ENCODE results near the gene USP48. TPM values are rescaled to one million over a fixed set of nuclear protein-coding genes. Genes with fewer than 3 reads are reported as not detected.

USP48 gene
- total and polyA plus RNA-seq, 2 of the 4 experiments (the other 2 are of a cell fraction): 24.7 to 25.0 TPM

- H2AK9ac ChIP-seq (replicated peaks; ENCODE audit: low read depth, low read length, poor library complexity): peak overlapping the region; percentile 61
- WGBS, 2 experiments (ENCODE audit: extremely low coverage in 2 of 2, insufficient read length in 1 of 2): 39% methylated on average over 8 of the region's 22 CpGs; no CpG with 5 or more reads in 1 of the 2 experiments
- peaks cover 92% of the 10 kb centered on the region for H3K27me3 ChIP-seq (ENCODE audit: control insufficient read depth, insufficient read depth, low read length)
- no peak overlapping the region for H2BK15ac ChIP-seq (ENCODE audit: low read depth, low read length)
- POLR2A ChIA-PET (ENCODE audit: unreplicated experiment): no interaction called here
- H2BK120ac ChIP-seq (ENCODE audit: low read depth, low read length): no peak overlapping the region
- intact Hi-C loops (cut with micrococcal nuclease) (no loop called here), dilution Hi-C loops (cut with HindIII; ENCODE audit: low sequenced_read_pairs, unreplicated experiment) (no loop called here), in situ Hi-C loops (cut with MboI; ENCODE audit: low sequenced_read_pairs) (no loop called here)
- no peak overlapping the region for H2BK5ac ChIP-seq (ENCODE audit: low read depth, low read length, poor library complexity, severe bottlenecking)
- no peaks in the 10 kb centered on the region for H3K4me1 ChIP-seq (ENCODE audit: control insufficient read depth, insufficient read depth, low read length)
- H3K9ac ChIP-seq (ENCODE audit: low read depth, low read length): no peak overlapping the region
- no peak overlapping the region for H3K18ac ChIP-seq (ENCODE audit: low read depth, low read length)
- H2AFZ ChIP-seq (replicated peaks; ENCODE audit: low read length, poor library complexity): peak overlapping the region; percentile 8
- H3K56ac ChIP-seq (ENCODE audit: extremely low read depth, insufficient read depth, low read length): no peak overlapping the region
- no TSS peak for BruUV-seq (replicated peaks)
- H3K9me1 ChIP-seq (ENCODE audit: insufficient read depth, low read length): no peaks in the 10 kb centered on the region; the same call in 1 of the 2 replicates
- H3K9me3 ChIP-seq (ENCODE audit: control insufficient read depth, insufficient read depth, low read length): no peaks in the 10 kb centered on the region
- no peak for TF ChIP-seq CHD1 (IDR thresholded peaks at IDR 0.05; ENCODE audit: low read depth, low read length)
- TF ChIP-seq, protein P1, sequence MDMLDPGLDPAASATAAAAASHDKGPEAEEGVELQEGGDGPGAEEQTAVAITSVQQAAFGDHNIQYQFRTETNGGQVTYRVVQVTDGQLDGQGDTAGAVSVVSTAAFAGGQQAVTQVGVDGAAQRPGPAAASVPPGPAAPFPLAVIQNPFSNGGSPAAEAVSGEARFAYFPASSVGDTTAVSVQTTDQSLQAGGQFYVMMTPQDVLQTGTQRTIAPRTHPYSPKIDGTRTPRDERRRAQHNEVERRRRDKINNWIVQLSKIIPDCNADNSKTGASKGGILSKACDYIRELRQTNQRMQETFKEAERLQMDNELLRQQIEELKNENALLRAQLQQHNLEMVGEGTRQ (IDR thresholded peaks at IDR 0.05; ENCODE audit: low read depth, low read length): no peak
- TF ChIP-seq CEBPB (IDR thresholded peaks at IDR 0.05; ENCODE audit: low read depth, low read length): no peak
- TF ChIP-seq POLR2A (IDR thresholded peaks at IDR 0.05; ENCODE audit: low read depth, low read length): no peak
- no peak for TF ChIP-seq RCOR1 (IDR thresholded peaks at IDR 0.05; ENCODE audit: insufficient replicate concordance, low read length)
- TF ChIP-seq MAFK (IDR thresholded peaks at IDR 0.05; ENCODE audit: low read depth, low read length): no peak
- no peak for TF ChIP-seq SMC3 (IDR thresholded peaks at IDR 0.05; ENCODE audit: low read depth, low read length)
- no peak for TF ChIP-seq MXI1 (IDR thresholded peaks at IDR 0.05; ENCODE audit: borderline replicate concordance, low read depth, low read length)
- TF ChIP-seq ELK1 (IDR thresholded peaks at IDR 0.05; ENCODE audit: borderline replicate concordance, low read depth, low read length): no peak
- no peak for TF ChIP-seq RFX5 (IDR thresholded peaks at IDR 0.05; ENCODE audit: low read depth, low read length)
- TF ChIP-seq FOS (IDR thresholded peaks at IDR 0.05; ENCODE audit: low read depth, low read length): no peak
- no peak for TF ChIP-seq MAZ (IDR thresholded peaks at IDR 0.05; ENCODE audit: borderline replicate concordance, low read depth, low read length)
- ATAC-seq (ENCODE audit: low read depth) (no peak), DNase-seq (no peak)
- no peak overlapping the region for H3K23ac ChIP-seq (ENCODE audit: low read depth, low read length)
- H4K8ac ChIP-seq (ENCODE audit: low read depth in 2 of 2, low read length in 2 of 2): no peak overlapping the region
- H3K36me3 ChIP-seq (ENCODE audit: control insufficient read depth, insufficient read depth, low read length): no peaks in the 10 kb centered on the region
- H4K5ac ChIP-seq (ENCODE audit: low read depth, low read length): no peak overlapping the region
- no peak overlapping the region for H3K4me2 ChIP-seq (ENCODE audit: low read depth, low read length)
- H4K91ac ChIP-seq (ENCODE audit: insufficient read depth, low read depth, low read length): no peak overlapping the region
- H3K79me1 ChIP-seq (ENCODE audit: low read depth in 1 of 2, low read length in 2 of 2): no peaks in the 10 kb centered on the region
- H3K27ac ChIP-seq (ENCODE audit: insufficient read depth, low read length): no peak overlapping the region
- H3K14ac ChIP-seq (replicated peaks; ENCODE audit: low read depth, low read length): no peak overlapping the region
- CTCF ChIA-PET: no interaction called here
- no peak overlapping the region for H2BK20ac ChIP-seq (ENCODE audit: low read depth, low read length)
- H4K20me1 ChIP-seq (ENCODE audit: insufficient read depth, low read length): peaks cover 11% of the 10 kb centered on the region; the same call in 1 of the 2 replicates
- no peak overlapping the region for H3K4ac ChIP-seq (ENCODE audit: low read depth, low read length)
- no peak overlapping the region for H2AK5ac ChIP-seq (ENCODE audit: low read depth, low read length)
- H3K4me3 ChIP-seq (ENCODE audit: insufficient read depth, low read depth, low read length): no peak overlapping the region
Measured at GRCh38 chr1:21666576-21667320, 116.2 kb downstream of the USP48 start.

Data from IMR-90 (cell line).